Stimulated activated CD4-positive, alpha-beta T cell treated with anti-CD3 and anti-CD28 coated beads, Interleukin-12 subunit alpha, Interleukin-12 subunit beta, amount 100 ng/mL, for 4 hours (primary cell): ENCODE results near the gene USP48.

Experiments
- DNase-seq: peaks from one replicate; pipeline ENCODE4 v3.0.0-alpha.2; 2020

Gene USP48

DNA sequence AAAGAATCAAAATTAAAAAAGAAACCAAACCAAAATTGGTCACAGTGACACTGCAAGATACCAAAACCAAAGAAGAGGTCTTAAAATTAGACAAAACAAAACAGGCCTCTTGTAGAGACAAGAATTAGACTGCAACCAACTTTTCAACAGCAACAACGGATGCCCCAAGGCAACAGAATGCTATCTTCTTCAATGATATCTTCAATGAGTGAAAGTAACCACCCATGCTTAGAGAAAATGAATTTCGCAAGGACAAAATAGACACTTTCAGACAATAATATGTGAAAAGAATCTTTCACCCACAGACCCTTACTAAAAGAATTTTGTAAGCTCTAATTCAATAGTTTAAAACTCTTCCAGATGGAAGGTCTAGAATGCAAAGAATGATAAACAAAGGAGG, 41.7 kb downstream of the USP48 start:
- no peak for DNase-seq

DNA sequence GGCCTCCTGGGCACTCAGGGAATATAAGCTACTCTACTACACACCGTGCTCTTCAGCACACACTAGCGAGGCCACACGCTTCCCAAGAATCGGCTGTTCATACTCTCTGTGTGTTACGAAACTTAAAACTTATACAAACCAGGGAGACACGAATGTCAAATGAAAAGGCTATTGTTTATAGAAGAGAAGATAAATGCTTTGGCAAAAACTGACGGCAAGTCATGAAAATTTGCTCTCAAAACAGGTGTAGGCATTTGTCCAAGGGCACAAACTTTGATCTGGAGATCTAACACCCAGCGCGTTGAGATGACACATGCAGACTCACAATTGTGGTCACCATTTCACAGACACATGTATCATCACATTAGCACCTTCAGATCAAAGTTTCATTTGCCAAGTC, 46.1 kb downstream of the USP48 start:
- no peak for DNase-seq

DNA sequence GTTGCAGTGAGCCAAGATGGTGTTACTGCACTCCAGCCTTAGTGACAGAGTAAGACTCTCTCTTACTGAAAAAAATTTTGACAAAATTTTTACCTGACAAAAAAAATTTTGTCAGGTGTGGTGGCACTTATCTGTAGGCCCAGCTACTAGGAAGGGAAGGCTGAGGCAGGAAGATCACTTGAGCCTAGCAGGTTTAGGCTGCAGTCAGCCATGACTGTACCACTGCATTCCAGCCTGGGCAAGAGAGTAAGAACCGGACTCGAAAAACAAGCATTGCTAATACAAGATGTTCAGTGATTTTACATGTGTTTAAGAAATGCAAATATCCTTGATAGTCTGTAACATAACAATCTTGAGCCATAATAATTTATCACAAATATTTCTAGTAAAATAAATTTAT, 46.9 kb downstream of the USP48 start:
- DNase-seq = no peak

DNA sequence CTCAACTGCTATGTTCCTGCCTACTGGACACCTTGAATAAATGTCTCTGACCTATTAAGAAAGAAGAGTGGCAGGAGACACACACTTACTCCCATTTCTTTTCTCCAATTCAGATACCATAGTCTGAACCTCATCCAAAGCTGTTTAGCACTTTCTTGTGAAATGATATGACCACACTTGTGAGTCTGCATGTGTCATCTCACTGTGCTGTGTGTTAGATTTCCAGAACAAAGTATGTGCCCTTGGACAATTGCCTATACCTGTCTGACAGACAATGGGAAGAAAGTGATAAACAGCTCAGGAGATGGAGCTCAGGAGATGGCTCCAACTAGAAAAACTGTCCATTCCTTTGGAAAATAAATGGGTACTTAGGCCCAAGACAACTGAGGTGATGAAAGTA, 48.4 kb downstream of the USP48 start:
- DNase-seq = no peak

DNA sequence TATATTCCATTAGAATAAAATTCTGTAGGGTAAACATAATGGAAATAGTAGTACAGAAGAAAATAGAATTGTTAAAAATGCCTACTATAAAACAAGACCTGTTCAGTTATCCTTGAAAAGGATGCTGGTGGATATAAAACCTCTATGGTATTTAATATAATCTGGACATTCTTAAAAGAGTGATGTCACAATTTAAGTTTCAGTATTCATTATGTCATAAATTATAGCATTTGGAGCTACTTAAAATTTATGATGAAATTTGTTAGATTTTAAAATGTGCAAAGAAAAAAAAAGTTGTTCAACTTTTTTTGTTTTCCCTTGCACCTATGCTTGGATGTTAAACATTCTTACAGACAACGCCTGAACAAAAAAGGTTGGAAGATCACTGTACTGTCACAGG, 50.3 kb downstream of the USP48 start:
- no peak for DNase-seq

DNA sequence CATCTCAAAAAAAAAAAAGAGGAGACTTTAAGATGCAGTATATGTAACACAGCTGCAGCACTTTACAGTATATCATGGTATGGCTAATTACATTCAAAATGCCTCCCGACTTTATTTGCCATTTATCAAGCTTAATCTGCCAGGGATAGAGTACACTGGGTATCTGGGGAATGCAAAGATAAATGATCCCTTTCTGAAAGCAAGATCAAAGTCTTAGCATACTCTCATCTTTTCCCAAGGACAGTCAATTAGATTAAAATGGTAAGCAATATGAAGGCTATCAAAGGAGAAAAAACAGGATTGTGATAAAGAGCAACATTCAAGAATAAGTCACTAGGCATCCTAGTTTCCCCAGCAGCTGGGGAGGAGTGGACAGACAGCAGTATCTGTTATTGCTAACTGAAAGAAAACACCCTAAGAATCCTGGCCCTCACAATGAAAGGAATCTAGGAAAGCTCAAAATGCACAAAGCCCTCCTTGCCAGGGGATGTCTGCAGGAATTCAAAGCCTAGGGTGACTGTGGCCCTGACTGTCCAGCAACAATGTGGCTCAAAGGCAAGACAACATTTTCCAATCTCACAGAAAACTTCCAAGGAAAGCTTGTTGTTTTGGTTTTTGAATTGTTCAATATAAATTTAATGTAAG, 57.1 kb downstream of the USP48 start:
- DNase-seq = no peak

DNA sequence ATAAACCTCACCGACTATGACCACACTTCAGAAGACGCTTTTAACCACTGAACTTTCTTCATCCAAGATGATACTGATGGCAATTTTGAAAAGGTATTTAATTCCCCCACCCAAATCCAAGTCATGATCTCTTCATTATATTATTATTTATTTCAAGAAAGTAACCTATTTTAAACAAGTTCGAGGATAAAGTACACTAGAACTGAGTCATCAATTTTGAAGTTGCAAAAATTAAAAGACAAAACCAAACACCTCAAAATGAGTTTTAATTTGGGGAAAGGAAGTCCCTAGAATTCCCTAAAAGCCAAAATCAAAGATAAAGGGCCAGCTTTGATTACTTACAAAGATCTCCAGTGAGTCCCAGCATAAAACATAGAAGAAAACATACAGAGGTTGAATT, 58.4 kb downstream of the USP48 start:
- DNase-seq = no peak

DNA sequence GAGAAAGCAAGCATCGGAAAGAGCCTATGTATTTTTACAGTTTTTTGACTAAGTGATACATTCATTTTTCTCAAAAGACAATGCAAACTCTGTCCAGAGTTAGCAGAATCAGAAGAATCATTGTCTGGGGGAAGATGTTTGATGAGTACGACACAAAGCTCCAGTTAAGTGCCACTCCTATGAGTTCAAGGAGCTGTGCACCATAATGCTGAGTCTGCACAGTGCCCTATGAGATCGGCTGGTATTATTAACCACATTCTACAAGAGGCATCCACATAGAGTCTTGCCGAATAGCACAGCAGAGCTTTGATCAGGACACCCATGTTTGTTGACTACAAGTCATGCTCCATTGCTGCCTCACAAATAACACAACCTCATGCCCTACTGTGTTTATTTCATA, 58.9 kb downstream of the USP48 start:
- no peak for DNase-seq

DNA sequence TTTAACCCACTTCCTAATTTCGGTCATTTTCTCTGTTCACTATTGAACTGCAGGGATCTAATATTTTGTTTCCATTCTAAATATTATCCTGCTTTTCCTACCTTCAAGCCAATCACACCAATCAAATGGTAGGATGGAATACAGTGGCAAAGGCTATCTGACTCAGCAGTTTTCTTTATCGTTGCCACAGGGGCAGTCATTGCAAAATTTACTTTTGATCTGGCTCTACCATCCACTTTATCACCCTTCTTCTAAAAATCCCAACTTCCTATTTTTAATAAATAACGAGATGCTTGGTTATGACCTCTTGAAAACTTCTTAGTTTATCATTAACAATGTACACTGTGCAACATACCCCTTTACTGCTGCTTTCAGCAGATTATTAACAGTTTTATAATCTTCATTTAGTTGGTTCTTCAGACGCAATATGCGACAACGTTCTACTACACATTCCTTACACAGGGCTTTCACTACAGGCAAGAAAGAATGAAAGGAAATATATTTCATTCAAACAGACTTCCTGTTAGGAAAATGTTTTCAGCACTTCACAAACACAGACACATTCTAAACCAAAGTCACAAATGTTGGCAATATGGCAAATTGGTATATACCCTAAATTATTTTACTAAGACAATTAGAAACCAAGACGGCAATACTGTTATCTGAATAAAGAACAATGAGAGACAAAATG, 61.5 kb downstream of the USP48 start:
- DNase-seq = no peak

DNA sequence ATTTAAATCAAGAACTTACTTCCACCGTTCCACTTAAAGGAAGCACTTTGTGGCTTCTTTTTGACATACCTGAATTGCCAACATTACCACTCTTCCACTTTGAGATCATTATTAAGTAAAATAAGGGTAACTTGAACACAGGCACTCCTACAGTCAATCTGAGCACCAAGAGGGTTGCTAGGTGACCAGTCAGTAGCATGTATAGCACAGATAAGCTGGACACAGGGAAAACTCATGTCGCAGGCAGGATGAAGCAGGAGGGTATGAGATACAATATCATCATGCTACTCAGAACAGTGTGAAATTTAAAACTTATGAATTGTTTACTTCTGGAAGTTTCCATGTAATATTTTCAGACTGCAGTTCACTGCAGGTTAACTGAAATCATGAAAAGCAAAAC, 66.8 kb downstream of the USP48 start:
- no peak for DNase-seq

DNA sequence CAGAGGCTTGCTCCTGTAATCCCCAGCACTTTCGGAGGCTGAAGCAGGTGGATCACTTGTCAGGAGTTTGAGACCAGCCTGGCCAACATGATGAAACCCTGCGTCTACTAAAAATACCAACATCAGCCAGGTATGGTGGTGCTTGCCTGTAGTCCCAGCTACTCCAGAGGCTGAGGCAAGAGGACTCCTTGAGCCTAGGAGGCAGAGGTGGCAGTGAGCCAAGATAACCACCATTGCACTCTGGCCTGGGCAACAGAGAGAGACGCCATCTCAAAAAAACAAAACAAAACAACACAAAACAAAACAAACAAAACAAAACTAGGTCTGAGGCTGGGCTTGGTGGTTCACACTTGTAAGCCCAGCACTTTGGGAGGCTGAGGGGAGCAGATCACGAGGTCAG, 75.1 kb downstream of the USP48 start:
- no peak for DNase-seq

DNA sequence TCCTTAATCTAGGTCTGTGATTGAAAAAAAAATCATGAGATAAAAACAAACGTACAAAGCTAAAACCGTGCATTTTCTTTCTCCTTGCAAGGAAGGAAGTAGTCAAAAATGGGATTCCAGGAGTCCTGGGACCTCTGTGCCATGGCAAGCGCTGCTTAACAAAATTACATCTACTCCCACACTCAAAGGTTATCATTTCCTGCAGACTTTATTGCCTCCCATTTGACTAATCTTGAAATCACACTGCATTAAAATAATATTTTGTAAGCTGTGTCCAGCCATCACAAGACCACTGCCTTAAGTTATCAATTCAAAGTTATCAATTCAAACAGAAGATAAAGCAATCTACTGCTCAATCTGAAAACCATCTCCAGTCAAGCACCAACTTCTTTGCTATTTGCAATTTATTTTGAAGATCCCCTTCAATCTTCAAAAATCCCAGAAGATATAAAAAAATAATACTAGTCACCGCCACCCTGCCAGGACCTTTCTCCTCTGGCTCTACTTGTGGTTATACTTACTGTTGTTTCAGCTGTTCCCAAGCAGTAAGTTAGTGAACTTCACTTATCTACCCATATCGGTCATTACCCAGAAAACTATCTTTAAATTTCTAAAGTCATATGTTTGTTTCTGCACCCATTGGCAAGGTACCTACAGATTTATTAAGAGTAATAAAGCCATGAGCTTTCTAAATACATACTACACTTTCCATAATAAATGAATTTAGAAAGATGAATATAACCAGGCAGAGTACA, 75.7 kb downstream of the USP48 start:
- no peak for DNase-seq

DNA sequence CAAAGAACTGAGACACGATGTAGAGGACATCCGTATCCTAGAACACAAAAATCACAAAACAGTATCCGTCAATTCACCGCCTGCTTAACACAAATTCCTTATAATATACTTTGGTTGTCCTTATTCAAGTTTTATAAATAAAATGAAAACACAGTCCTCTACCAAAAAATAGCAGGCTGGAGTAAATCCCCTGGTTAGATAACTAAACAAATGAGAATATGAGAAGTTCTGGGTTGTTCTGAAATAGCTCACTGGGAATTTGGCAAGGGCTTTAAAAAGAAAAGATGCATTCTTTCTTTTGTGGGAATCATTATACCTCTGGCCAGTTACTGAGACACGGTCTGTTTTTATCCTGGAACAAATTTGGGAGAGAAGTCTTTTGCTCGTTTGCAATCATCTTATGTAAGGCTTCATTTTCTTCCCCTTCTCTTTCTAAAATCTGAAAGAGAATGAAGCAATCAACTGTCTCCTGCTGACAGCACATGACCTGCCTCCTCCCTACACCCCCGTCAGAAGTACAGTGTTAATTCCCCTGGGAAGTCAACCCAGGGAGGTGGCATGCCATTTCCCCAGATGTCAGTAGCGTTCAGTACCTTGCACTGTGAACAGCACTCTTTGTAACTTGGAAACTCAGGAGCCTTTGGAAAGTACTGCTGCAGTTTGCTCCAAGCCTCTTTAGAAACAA, 76.7 kb downstream of the USP48 start:
- DNase-seq = no peak

DNA sequence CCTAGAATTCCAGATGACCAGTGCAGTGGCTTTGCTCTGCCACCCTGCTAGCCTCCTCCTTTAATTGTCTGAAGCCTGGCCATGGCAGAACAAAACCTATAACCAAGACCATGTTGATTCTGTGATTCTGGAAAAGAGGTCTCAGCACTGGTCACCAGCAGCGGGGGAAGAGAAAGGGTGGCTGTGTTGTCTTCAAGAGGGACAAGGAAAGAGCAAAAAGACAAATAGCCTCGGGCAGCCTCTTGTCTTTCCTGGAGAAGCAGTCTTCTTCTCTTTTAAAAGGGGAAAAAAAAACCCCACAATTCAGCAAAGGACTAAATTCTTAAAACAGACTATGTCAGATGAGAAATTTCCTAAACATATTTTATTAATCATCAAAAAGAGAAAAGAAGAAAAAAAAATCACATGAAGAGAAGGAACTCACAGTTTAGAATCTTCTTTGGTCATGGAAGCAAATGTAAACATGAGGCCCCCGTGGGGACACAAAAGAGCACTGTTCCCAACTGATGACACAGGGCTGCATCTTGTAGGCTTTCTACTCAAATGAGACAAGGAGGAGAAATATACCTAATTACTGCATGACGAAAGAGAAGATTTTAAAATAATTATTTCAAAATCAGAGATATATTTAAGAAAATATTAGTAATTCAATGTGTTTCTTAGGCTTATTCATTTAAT, 77.5 kb downstream of the USP48 start:
- DNase-seq = no peak

DNA sequence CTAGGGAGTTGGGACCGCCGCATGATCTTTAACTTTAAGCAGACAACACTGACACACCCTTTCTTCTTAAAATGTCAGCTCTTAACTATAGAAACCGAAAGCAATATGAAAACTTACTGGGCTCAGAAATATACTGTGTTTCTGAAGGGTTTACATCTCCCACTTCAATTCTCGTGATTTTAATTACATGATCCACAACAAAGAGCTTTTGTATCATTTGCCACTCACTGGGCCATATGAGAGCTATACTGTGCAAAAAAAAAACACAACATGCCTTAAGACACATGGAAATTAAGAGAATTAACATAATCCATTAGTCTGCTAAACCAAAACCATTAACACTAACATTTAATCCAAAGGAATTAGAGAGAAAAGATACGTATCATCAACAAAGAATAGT, 78.8 kb downstream of the USP48 start:
- no peak for DNase-seq

DNA sequence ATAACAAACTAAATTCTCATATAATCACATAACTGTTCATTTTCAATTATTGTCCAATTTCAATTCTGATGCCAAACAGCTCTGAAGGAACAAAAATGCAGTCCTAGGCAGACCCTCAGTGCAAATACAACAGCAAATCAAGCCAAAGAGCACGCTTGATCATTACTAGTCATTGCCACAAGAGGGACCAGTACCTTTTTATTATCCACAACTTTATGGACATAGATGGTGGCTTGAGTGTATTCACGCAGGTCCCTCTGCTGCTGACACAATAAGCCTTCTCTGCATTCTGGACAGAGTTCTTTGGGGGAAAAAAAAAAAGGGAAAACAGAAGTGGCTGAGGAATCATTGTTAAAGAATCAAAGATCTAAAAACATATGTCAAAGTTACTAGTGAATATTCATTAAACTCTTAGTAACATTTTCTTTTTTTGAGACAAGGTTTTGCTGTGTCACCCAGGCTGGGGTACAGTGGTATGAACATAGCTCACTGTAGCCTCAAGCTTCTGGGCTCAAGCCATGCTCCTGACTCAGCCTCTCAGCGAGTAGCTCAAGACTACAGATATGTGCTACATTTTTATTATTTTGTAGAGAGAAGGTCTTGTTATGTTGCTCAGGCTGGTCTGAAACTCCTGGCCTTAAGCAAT, 79.5 kb downstream of the USP48 start:
- no peak for DNase-seq

DNA sequence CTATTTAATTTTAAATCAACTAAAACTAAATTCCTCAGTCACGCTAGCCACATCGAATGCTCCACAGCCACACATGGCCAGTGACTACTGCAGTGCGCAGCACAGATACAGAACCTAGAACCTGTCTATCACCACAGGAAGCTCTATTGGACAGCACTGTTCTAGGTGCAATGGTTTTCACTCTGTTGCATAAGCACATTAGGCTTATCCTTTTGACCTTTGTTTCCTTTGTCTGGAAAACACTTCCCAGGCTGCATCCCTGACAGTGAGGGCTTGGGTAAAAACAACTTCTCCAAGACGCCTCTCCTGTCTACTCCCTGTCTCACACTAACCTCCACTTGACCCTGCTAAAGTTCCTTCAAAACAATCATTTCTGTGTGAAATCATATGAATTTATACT, 80.2 kb downstream of the USP48 start:
- DNase-seq = no peak

DNA sequence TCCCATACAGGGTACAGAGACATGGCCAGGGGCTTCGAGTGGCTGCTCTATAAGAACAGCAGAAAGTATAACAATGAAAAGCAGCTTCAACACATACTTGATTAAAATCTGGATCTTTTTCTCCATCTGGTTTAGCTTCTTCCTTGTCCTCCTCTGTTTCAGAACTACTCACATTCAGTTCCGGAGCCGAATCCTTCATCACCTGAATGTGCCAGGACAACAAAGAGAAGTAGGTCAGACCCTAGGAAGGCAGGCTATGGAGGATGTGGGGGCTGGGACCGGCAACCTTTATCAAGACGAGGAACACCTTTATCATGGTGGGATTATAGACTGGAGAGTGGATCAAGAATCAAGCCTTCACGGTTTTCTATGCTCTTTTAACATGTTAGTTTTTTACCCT, 81.5 kb downstream of the USP48 start:
- DNase-seq = no peak

DNA sequence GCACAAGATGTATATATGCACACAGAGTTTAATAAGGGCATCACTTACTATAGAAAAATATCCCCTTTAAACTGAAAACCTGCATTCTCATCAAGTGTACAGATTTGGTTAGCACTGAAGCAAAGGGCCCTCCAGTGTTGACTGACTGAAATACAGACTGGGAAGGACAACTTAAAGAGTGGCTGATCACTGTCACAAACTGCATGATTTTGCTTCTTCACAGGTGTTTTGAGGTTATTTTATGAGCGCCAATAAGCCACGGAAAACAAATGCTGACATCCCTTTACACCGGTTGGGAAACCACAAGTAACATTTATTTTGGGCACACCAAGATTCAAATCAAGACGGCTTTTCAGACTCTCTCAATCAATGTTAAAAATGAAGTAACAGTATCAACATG, 82.9 kb downstream of the USP48 start:
- no peak for DNase-seq

DNA sequence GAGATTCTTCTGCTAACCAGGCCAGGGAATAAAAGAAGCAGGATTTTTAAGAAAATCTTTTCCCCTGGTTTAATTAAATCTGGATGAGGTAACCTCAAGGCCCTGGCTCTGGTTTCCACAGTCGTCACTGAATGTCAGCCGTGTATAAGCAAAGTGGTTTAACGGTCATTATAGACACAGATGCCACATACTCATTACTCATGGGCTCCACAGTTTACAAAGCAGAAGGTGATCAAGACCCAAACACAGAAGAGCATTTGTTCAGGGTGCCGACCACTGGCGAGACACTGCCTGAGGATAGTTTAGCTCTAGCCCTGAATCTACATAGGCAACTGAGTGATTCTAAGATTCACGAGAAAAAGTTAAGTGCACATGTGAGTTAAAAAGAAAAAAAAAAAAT, 86.0 kb downstream of the USP48 start:
- no peak for DNase-seq

DNA sequence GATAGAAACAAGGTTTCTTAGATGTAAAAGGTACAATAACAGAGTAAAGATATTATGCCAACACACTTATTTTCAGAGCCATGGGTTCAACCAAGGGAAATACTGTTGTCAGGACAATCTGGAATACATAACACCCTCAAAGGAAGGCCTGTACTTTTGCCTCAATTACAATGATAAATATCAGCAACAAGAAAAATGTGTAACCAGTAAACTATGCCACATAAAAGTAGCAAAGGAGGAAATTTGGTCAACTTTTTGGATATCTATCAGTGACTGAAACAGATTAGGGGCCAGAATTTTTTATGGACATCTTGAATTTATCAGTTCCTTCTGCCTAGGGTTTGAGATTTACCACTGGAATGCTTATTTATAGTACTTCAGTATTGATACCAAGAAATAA, 89.2 kb downstream of the USP48 start:
- no peak for DNase-seq

DNA sequence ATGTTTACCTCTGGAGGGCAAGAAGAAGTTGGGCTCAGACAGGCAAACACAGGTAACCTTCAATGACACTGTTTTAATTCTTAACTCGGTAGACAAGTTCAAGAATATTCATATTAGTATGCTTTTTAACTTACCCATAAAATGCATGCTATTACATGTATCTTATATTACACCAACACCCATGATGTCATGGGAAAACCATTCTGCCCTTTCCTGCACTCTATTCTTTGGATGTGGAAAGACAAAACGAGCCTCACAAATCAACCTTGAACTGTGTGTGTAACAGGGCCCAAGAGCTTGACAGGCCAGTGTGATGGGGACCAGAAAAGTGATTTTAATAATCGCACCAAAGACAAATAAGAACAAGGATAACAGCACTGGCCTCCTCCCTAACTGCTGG, 91.2 kb downstream of the USP48 start:
- DNase-seq = no peak
